ENCODE measurements around the gene OR6J1.
"Not testable (repeated sequence)": the region's sequence is repeated elsewhere in the genome, so short reads cannot be mapped to it uniquely, and the experiment has no call there.

OR6J1 gene

DNA sequence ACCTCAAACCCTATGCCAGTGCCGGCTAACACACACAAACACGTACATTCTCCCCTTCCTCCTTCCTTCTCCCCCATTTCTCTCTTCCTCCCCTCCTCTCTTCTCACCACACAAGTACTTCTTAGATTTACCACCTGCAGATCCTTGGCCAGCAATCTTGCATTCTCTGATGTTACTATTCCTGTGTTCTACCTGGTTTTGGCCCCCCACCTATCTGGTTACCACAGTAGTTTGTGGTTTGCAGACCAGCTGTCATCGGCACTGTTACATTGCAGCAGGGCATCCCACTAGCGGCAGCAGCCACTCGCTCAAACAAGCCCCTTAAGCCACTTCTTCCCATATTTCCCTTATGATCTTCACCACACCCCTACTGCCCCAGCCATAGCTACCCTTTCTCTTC is 42.2 kb downstream of the OR6J1 start:
- no peak for DNase-seq

DNA sequence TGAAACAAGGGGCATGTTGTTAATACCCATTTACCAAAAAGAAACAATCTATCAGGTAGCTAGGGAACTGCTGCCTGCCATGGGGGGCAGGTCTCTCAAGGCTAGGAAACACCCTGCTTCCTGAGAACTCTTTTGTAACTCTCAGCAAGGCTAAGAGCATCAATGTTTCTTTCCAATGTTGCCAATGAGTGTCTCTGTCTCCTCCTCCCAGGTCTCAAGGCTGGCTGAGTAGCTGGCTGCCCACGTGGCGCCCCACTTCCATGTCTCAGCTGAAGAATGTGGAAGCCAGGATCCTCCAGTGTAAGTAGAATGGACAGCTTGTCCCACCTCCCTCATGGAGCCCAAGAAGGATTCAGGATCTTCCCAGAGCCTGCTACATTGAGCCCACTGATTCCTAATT is 42.7 kb downstream of the OR6J1 start:
- DNase-seq: no peak

DNA sequence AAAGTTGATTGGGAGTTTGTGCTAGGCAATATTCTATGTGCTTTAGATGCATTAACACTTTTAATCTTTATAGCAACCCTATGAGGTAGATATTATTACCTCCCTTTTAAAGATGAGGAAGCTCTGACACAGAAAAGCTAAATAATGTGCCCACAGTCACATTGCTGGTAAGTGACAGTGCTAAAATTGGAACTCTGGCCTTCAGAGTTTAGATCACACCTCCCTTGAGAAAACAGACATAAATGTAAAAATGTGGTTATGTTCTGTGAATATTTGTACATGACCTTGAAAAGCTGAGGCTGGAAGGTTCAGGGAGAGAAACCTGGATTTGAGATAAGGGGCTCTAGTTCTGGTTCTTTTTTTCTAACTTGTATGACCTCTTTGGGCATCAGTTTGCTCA is 44.1 kb downstream of the OR6J1 start:
- no peak for DNase-seq

DNA sequence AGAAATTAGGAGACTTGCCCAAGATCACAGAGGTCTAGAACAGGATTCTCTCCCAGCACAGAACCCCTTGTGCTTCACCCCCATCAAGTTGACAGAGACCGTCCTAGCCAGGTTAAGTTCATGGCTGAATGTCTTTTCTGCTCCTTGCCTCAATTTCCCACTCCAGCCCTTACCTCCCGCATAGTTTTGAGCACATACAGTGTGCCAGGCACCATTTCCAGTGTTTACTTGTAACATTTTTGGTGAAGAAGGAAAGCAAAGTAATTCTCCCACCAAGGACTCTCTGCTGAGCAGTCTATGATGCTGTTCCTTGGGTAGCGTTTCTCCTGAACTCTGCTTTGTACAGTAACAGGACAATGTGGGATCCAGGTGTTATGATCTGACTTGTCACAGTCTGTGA is 44.8 kb downstream of the OR6J1 start:
- DNase-seq: no peak

DNA sequence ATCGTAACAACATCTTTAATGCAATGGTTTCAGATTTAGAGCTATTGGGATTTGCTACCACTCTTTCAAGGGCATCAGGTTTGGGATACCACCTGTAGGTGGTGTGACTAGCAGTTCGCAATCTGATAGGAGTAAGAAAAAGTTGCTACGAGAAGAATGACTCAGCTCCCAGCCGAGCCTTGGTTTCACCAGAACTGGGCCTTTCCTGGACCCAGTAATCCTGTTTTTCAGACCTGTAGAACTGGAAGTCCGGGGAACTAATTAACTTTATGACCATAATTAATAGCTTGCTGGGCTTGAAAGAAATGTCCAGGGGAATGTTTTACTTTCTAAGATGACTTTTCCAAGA is 45.3 kb downstream of the OR6J1 start:
- DNase-seq: no peak

DNA sequence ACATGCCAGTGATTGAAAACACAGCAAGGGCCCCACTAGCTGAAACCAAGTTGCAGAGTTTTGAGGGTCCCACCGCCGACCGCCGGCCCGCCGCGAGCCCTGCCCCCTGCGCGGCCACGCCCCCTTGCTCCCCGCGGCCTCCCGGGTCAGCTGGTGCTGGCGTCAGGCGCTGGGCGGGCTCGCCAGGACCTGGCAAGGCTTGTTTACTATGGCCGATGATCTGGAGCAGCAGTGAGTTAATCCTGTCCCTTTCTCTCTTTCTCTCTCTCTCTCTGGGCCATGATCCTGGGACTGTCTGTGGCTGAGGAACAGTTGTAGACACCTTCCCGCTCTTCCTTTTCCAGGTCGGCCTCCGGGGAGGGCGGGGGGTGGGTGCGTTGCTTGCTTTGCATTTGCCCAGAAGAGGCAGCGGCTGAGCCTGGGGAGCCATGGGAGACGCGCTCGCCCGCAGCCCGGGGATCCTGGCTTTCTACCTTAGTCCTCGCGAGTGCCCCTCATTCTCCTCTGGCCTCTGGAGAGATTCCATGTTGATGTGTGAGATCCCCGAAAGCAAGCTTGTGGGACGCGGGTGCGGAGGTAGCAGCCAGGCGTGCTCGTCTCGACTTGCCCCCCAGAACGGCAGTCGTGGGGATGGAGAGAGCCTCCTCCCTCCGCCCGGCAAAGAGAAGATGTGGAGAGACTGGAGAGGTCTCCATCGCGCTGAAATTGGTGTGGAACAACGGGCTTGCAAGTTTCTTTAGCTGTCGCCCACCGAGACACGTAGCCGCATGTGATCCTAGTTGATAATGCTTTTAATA is 45.9 kb downstream of the OR6J1 start, which contains the start of gene ABHD4:
Gene ABHD4 (plus strand): TSS at position 202 of the 797 bp plus-strand sequence. CDS start 7 bp downstream, at position 209.
- DNase-seq: no peak

DNA sequence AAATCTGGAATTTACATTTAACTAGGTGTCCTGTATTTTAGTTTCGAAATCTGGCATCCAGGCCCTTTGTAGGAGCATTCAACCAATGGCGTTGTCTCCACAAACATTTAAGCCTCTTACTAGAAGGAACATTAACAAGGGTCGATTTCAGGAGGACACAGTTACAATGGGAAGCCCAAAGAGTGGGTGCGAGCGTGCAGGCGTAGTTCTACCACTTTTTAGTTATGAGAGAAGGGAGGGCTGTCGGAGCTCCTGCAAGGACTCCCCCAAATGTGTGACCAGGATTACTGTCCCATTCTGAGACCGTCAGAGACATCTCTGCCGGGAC is 46.4 kb downstream of the OR6J1 start:
- DNase-seq: no peak

DNA sequence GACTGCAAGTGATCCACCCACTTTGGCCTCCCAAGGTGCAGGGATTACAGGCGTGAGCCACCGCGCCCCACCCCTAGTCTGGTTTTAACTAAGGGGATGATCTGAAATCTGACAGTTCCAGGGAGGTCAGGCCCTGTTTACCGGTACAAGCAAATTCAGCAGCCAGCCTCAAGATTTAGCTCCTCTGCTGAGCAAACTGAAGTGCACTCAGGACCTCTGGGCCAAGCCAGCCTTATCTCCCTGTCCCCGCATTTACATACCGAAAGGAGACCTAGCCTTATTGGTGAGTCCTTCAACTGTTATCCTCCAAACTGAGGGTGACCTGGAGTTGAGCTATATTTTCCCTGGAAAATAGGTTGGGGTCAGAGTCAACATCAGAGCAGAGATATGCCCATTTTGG is 46.9 kb downstream of the OR6J1 start:
- no peak for DNase-seq

DNA sequence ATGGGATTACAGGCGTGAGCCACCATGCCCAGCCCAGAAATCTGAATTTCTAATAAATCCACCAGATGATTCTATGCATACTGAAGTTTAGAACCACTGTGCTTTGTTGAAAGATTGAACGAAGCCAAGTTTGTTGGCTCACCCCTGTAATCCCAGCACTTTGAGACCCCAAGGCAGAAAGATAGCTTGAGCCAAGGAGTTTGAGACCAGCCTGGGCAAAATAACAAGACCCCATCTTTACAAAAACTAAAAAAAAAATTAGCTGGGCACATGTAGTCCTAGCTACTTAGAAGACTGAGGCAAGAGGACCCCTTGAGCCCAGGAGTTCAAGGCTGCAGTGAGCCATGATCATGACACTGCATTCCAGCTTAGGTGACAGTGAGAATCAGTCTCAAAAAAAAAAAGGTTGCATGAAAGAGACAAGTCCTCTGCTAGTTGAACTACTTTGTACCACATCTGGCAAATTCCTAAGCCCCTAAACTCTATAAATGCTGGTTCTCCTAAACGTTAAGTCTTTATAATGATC is 47.7 kb downstream of the OR6J1 start:
- no peak for DNase-seq

DNA sequence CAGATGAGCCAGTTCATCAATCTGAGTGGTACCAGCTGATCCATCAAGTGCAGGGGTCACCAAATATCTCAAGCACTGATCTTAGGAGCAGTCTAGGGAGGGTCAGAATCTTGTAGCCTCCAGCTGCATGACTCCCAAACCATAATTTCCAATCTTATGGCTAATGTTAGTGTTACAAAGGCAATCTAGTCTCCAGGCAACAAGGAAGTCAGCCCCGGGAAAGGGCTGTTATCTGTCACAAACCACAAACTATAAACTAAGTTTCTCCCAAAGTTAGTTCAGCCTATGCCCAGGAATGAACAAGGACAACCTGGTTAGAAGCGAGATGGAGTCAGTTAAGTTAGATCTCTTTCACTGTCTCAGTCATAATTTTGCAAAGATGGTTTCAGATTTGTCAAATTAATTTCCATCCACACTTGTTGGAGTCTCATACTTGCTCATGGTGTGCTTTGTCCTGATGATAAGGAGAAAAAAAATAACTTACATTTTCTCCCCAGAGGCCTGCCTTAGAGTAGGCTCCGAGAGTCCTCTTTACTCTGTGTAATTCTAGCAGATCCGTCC is 49.9 kb downstream of the OR6J1 start:
- DNase-seq: no peak

DNA sequence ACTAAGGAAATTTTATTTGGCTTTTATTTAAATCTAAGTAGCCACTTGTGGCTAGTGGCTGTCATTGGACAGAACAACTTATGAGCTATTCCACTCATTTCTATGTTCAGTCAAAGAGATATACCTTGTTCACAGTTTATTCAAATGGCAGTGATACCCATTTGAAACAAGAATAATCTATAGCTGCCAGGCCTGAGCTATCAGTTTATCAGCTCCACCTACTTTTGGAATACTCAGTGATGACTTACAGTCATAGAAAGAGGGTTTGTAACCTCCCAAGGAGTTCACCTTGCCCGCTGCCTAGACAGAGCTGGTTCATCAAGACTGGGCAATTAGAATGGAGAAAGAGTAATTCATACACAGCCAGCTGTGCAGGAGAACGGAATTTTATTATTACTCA is 50.6 kb downstream of the OR6J1 start:
- DNase-seq: no peak

DNA sequence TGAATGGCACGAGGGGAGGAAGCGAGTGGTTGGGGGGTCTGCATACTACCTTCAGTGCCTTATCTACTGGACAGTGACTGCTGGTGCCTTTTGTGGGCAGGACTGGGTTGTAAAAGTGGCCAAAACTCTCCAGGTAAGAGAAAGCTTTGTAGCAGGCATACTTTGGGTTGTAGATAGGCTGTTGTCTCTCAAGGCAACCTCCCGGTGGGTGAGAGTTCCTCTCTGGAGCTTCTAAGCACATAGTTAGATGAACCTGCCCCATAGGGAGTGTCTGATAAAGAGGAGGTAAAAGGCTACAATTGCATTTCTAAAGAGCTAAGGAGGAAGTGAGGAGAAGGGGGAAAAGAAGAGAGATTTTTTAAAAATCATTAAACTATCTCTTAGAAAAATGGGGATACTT is 51.0 kb downstream of the OR6J1 start:
- no peak for DNase-seq

DNA sequence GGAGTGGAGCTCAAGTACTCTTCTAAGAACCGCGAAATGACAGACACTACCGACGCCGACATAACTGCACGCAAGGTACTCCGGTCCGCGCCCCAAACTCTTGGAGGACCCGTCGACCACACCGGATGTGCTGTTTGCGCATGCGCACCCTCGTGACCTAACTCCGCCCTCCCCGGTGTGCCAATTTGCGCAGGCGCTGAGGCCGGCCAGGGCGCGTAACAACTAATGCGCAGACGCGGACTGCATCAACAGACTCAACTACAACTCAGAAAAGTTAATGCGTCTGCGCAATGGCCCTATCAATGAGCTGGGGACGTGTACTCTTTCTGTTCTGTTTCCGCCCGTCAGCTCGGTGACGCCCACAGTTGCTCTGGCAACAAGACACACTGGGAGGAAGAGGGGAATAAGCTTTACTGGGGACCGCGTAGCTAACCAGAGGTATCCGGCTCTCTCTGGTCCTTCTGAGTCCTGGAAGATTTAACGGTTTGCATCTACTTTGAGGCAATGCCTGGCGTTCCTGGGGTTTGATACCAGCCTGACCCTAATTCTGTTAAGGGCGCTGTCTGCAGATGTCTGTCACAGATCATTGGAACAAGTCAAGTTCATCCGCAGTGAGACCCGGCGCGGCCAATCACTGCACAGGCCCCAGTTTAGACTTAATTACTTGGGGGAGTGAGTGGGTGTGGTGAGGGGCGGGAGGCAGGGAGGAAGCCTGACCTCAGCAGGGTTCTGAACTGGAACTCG is 54.9 kb downstream of the OR6J1 start, which contains the start of gene DAD1:
Gene DAD1 (minus strand): TSS at position 129 of the 744 bp plus-strand sequence. CDS start 67 bp downstream, at position 62.
- DNase-seq: peak; percentile 99

DNA sequence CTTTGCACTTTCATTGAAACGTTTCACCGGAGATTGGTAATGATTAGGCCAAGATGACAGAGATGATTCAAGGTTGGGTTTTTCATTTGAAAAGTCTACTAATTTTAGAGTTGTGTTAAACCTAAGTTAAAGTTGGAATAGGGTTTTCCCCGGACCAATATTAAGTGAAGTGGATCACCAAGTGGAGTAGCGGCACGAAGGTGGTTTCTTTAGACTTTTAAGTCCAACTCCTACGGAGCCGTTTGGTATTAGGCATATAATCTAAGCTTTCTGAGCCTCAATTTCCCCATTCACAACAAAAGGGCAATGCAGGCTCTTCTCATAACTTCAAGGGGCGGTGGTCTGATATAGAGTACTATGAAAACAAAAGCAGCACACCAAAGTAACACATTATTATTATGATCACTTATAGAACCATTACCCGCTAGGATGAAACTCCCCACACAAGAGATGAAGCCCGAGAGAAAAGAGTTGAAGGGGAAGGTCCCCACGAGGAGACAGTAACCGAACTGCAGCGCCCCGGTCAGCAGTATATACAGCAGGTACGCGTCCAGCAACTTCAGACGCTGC is 55.5 kb downstream of the OR6J1 start:
- DNase-seq: no peak

DNA sequence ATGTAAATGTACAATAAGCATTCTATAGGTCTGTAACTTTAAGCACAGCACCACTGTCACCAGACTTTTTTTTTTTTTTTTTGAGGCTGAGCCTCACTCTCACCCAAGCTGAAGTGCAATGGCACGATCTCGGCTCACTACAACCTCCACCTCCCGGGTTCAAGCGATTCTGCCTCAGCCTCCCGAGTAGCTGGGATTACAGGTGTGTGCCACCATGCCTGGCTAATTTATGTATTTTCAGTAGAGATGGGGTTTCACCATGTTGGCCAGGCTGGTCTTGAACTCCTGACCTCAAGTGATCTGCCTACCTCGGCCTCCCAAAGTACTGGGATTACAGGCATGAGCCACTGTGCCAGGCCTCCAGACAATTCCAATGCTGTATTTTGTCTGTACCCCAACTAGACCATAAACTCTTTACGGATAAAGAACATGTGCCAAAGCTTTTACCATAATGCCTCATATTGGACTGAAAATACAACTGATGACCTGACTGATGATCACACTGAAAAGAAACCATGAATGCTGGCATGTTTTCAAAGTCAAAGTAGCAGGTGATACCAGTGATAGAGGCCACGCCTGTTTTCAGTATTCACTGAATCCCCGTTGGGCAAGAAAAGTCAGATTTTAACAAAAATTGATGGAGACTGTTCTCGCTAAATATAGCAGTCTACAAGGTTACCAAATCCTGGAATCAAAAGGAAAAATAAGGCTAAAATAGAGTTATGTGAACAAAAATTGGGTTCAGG is 56.3 kb downstream of the OR6J1 start:
- DNase-seq: not testable (repeated sequence)

DNA sequence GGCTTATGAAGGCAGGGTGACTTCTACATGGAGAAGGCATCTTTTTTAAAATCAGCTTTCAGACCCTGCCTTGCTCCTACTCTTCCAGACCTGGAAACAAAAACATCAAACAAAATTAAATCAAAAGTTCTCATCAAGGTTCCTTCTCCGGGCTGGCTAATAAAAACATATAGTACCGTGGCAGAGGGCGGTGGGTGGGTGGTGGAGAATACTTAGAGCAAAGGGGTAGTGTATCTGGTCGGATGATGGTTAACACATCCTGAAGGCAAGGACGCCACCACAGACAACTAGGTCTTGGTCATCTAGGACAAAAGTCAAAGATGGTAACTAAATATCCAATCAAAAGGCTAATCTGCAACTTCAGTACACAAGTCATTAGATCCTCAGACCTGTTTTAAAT is 56.9 kb downstream of the OR6J1 start:
- no peak for DNase-seq

DNA sequence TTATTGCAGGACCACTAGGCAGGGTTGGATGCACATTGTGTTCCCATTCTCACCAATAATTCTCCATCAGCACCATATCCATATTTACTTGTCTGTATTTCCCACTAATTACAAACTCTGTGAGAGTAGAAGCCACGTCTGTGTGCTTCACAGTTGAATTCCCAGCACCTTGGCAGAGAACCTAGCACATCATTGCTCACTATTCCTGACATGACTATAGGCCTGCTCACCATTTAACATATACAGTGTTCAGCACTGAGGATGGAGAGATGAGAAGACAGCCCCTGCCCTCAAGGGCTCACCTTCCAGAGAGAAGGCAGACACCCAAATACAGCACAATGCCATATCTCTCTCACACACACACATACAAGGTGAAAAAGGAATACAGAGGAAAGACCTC is 60.2 kb downstream of the OR6J1 start:
- DNase-seq: no peak

All from MV-4-11 (cell line).